AG08396 (cell line): Measurements from ENCODE around the gene DOCK4.

Experiments used
- DNase-seq: peaks from one replicate; pipeline ENCODE4 v3.0.0; 2012; ENCODE audit warnings: low spot score, mixed read lengths

DOCK4 gene

GRCh38 chr7:112012242-112012641, 194.0 kb downstream of the DOCK4 start:
- DNase-seq = no peak

- DNase-seq = no peak
Measured at GRCh38 chr7:112010994-112011393, 195.2 kb downstream of the DOCK4 start.

- no peak for DNase-seq
Measured at GRCh38 chr7:112010109-112010508, 196.1 kb downstream of the DOCK4 start.

- peak; percentile 13 for DNase-seq
Measured at GRCh38 chr7:112009081-112009480, 197.1 kb downstream of the DOCK4 start.

GRCh38 chr7:112007185-112007584, 199.0 kb downstream of the DOCK4 start:
- no peak for DNase-seq

- no peak for DNase-seq
Measured at GRCh38 chr7:112006071-112006470, 200.1 kb downstream of the DOCK4 start.

GRCh38 chr7:112005205-112005775, 200.9 kb downstream of the DOCK4 start:
- DNase-seq = no peak

GRCh38 chr7:112001091-112001826, 204.9 kb downstream of the DOCK4 start:
- DNase-seq = no peak

- DNase-seq = no peak
Measured at GRCh38 chr7:111998326-111998725, 207.9 kb downstream of the DOCK4 start.

GRCh38 chr7:111997546-111997945, 208.7 kb downstream of the DOCK4 start:
- DNase-seq = no peak

GRCh38 chr7:111992601-111993000, 213.6 kb downstream of the DOCK4 start:
- DNase-seq = no peak

GRCh38 chr7:111990643-111991042, 215.6 kb downstream of the DOCK4 start:
- no peak for DNase-seq

- DNase-seq = no peak
Measured at GRCh38 chr7:111987886-111988285, 218.3 kb downstream of the DOCK4 start.

- DNase-seq = no peak
Measured at GRCh38 chr7:111987115-111987826, 218.9 kb downstream of the DOCK4 start.

GRCh38 chr7:111986601-111987000, 219.6 kb downstream of the DOCK4 start:
- no peak for DNase-seq

GRCh38 chr7:111985798-111986197, 220.4 kb downstream of the DOCK4 start:
- no peak for DNase-seq

GRCh38 chr7:111982804-111983203, 223.4 kb downstream of the DOCK4 start:
- DNase-seq = no peak

GRCh38 chr7:111982133-111982532, 224.1 kb downstream of the DOCK4 start:
- DNase-seq = no peak

- no peak for DNase-seq
Measured at GRCh38 chr7:111980725-111981124, 225.5 kb downstream of the DOCK4 start.

- no peak for DNase-seq
Measured at GRCh38 chr7:111975346-111975745, 230.9 kb downstream of the DOCK4 start.

- DNase-seq = no peak
Measured at GRCh38 chr7:111960984-111961383, 245.2 kb downstream of the DOCK4 start.

- no peak for DNase-seq
Measured at GRCh38 chr7:111958896-111959295, 247.3 kb downstream of the DOCK4 start.

GRCh38 chr7:111958431-111958830, 247.8 kb downstream of the DOCK4 start:
- no peak for DNase-seq
